Ascending aorta (tissue), 2 donors: ENCODE data around the gene ZC3H18. TPM values are rescaled to one million over a fixed set of nuclear protein-coding genes. Genes with fewer than 3 reads are reported as not detected.

Experiments used
- DNase-seq, 2 donors: peaks; one replicate each; pipeline ENCODE4 v3.0.0-alpha.2; 2019; ENCODE audit warnings: low spot score in 2 of 2
- H3K27ac ChIP-seq, 2 donors: fragments of 200-600 bp; sonication (generic); one replicate each; pipeline ENCODE4 v1.5.1; 2016 to 2017; ENCODE audit warnings: mild to moderate bottlenecking in 1 of 2
- H3K27me3 ChIP-seq: fragments of 200-600 bp; sonication (generic); one replicate; pipeline ENCODE4 v1.5.1; 2017
- H3K36me3 ChIP-seq, 2 donors: fragments of 200-600 bp; sonication (generic); one replicate each; pipeline ENCODE4 v1.5.1; 2016
- H3K4me1 ChIP-seq, 2 donors: fragments of 200-600 bp; sonication (generic); one replicate each; pipeline ENCODE4 v1.5.1; 2016 to 2017; ENCODE audit warnings: mild to moderate bottlenecking in 1 of 2
- H3K4me3 ChIP-seq, 2 donors: fragments of 200-600 bp; sonication (generic); one replicate each; pipeline ENCODE4 v1.5.1; 2016 to 2017; ENCODE audit warnings: mild to moderate bottlenecking in 1 of 2
- H3K9me3 ChIP-seq, 2 donors: fragments of 200-600 bp; sonication (generic); one replicate each; pipeline ENCODE4 v1.5.1; 2016
- CTCF ChIP-seq, 3 experiments: fragments of 200-600 bp in 2 of 3; fragments of 450-650 bp in 1 of 3; sonication (generic) in 2 of 3; IDR thresholded peaks; one replicate each; pipeline ENCODE4 v1.5.1; 2016 to 2019; ENCODE audit warnings: antibody characterized with exemption in 3 of 3, mild to moderate bottlenecking in 1 of 3, moderate library complexity in 1 of 3
- intact Hi-C: fragments of 100-400 bp; cut with DNase I; formaldehyde crosslinking; loops from one replicate; pipeline ENCODE4 v1.15.1; 2023
- total RNA-seq: library from RNA; depleted of rRNA; stranded (reverse); fragments of >200 nt; gene quantifications from one replicate; pipeline ENCODE4 v1.1.0, GENCODE V29; 2016

ZC3H18 gene
- total RNA-seq, 1 donor from 2014 or later = 36.3 TPM

DNA sequence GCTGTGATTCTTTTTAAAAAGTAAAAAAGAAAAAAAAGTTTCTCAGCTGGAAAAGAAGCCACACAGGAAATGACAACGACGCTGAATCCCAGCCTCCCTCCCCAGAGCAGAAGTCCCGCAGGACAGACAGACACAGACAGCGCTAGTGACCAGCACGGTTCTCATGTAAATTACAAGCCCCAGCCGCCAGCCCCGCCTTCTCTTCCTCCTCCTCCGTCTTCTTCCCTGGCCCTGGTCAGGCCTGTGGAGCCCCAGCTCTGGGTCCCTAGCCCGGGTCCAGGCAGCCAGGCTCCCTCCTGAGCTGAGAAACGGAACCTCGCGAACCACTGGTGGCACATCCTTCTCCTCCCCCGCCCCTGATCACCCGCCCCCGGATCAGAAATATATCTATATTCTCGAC is 61.2 kb downstream of the ZC3H18 start:
- no peak overlapping the region for H3K27ac ChIP-seq
- H3K4me3 ChIP-seq = no peak overlapping the region
- TF ChIP-seq CTCF (IDR thresholded peaks at IDR 0.05) = no peak
- H3K27me3 ChIP-seq = no peaks in the 10 kb centered on the region
- no peaks in the 10 kb centered on the region for H3K9me3 ChIP-seq
- DNase-seq = no peak
- peaks cover 0 to 4% of the 10 kb centered on the region in 2 donors for H3K4me1 ChIP-seq
- H3K36me3 ChIP-seq = peaks cover 56 to 70% of the 10 kb centered on the region in 2 donors
- intact Hi-C loops = no loop called here

DNA sequence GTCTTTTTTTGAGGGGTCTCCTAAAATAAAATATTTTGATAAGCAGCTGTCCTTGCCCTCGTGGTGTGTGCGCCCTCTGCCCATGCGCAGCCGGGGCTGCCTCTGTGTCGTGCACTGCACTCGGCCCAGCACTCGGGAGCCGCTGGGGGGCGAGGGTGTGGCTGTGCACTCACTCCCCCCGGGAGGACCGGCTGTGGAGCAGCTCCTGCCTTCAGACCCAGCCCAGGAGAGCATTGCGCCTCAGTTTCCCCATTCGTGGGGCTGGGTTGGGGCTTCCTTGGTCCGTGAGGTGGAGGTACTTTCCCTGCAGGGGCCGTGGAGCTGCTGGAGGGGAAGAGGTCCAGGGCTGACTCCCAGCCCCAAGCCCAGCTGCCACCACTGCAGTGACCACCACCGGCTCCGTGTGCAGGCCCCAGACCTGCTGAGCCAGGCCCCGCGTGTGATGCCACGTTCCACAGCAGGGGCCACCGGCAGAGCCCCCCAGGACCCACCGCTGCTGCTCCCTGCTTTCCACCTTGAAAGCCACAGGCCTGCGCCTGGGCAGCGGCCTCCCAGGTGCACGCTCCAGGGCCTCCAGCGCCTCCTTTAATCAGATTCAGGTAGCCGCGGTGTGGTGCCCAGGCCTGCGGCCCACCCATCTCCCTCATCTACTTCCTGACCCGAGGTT is 61.9 kb downstream of the ZC3H18 start:
- Histone ChIP-seq H3K27ac (no peak overlapping the region), H3K9me3 (no peaks in the 10 kb centered on the region), H3K27me3 (no peaks in the 10 kb centered on the region), H3K4me3 (no peak overlapping the region), H3K4me1 (peaks cover 0 to 4% of the 10 kb centered on the region in 2 donors), H3K36me3 (peaks cover 54 to 63% of the 10 kb centered on the region in 2 donors)
- no peak for TF ChIP-seq CTCF (IDR thresholded peaks at IDR 0.05)
- intact Hi-C loops = no loop called here
- DNase-seq = no peak

- Histone ChIP-seq H3K27ac (no peak overlapping the region), H3K36me3 (peaks cover 49 to 58% of the 10 kb centered on the region in 2 donors), H3K4me3 (no peak overlapping the region), H3K27me3 (no peaks in the 10 kb centered on the region), H3K9me3 (no peaks in the 10 kb centered on the region), H3K4me1 (peaks cover 0 to 4% of the 10 kb centered on the region in 2 donors)
- no peak for DNase-seq
- intact Hi-C loops = no loop called here
- TF ChIP-seq CTCF (IDR thresholded peaks at IDR 0.05) = no peak
Observed at GRCh38 chr16:88632587-88632930, 62.4 kb downstream of the ZC3H18 start.

DNA sequence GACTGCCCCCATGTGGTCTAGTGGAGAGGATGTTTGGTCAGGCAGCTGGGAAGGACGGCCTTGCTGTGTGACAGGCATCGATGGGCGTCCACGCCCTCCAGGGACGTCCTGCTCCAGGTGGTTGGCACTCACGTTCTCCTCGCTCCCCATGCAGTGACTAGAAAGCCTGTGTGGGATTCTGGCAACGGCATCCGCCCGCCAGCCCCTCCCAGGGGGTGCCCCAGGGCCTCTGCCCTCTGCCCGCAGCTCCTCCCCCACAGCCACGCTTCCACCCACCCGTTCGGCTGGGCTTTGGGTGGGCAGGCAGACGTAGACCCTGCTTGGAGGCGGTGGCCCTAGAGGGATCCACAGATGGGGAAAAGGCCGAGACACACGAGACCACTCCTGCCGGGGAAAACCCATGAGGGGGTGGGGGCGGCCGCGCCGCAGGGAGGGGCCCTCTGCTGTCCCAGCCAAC is 63.5 kb downstream of the ZC3H18 start:
- Histone ChIP-seq H3K4me3 (peak overlapping the region in 1 of 2 donors; percentile 63), H3K9me3 (no peaks in the 10 kb centered on the region), H3K4me1 (peaks cover 0 to 4% of the 10 kb centered on the region in 2 donors), H3K36me3 (peaks cover 37 to 47% of the 10 kb centered on the region in 2 donors), H3K27me3 (no peaks in the 10 kb centered on the region), H3K27ac (no peak overlapping the region)
- intact Hi-C loops = no loop called here
- no peak for TF ChIP-seq CTCF (IDR thresholded peaks at IDR 0.05)
- no peak for DNase-seq

- H3K4me3 ChIP-seq = peak overlapping the region; percentile 39 to 63
- no peaks in the 10 kb centered on the region for H3K27me3 ChIP-seq
Observed at GRCh38 chr16:88634141-88634993, 64.2 kb downstream of the ZC3H18 start.

More at GRCh38 chr16:88634141-88634993, 64.2 kb downstream of the ZC3H18 start:
- Histone ChIP-seq H3K36me3 (peaks cover 31 to 41% of the 10 kb centered on the region in 2 donors), H3K9me3 (no peaks in the 10 kb centered on the region), H3K27ac (peak overlapping the region in 1 of 2 donors; percentile 9), H3K4me1 (peaks cover 0 to 4% of the 10 kb centered on the region in 2 donors)
- intact Hi-C loops = no loop called here
- no peak for TF ChIP-seq CTCF (IDR thresholded peaks at IDR 0.05)
- peak in 1 of 2 donors; percentile 17 for DNase-seq
